IgD-negative memory B cell (primary cell): ENCODE measurements around the gene KLHL26. TPM values are rescaled to one million over a fixed set of nuclear protein-coding genes. Genes with fewer than 3 reads are reported as not detected.

Source experiments
- H3K27ac Mint-ChIP-seq, 3 donors: one replicate each; pipeline ENCODE4 v1.8.0; 2020 to 2022; ENCODE audit warnings: mild to moderate bottlenecking in 3 of 3, mixed read lengths in 3 of 3, moderate library complexity in 1 of 3
- H3K27me3 Mint-ChIP-seq: one replicate; pipeline ENCODE4 v1.8.0; 2021; ENCODE audit warnings: mixed read lengths
- H3K36me3 Mint-ChIP-seq: one replicate; pipeline ENCODE4 v1.8.0; 2020; ENCODE audit warnings: mild to moderate bottlenecking, mixed read lengths
- H3K4me1 Mint-ChIP-seq, 3 donors: one replicate each; pipeline ENCODE4 v1.8.0; 2020 to 2022; ENCODE audit warnings: mixed read lengths in 3 of 3, mild to moderate bottlenecking in 1 of 3
- H3K4me3 Mint-ChIP-seq, 4 donors: one replicate each; pipeline ENCODE4 v1.8.0; 2020 to 2022; ENCODE audit warnings: mild to moderate bottlenecking in 4 of 4, mixed read lengths in 4 of 4, moderate library complexity in 3 of 4
- H3K9me3 Mint-ChIP-seq, 3 donors: one replicate each; pipeline ENCODE4 v1.8.0; 2020 to 2021; ENCODE audit warnings: mixed read lengths in 3 of 3, mild to moderate bottlenecking in 1 of 3
- polyA plus RNA-seq: library from polyadenylated mRNA; unstranded; fragments of 300-500 nt; fragmentation: Illumina TruSeq; gene quantifications from one replicate; pipeline ENCODE4 v1.2.3, GENCODE V29; 2021

KLHL26 gene
- polyA plus RNA-seq, 1 donor from 2014 or later: 3.2 TPM

DNA sequence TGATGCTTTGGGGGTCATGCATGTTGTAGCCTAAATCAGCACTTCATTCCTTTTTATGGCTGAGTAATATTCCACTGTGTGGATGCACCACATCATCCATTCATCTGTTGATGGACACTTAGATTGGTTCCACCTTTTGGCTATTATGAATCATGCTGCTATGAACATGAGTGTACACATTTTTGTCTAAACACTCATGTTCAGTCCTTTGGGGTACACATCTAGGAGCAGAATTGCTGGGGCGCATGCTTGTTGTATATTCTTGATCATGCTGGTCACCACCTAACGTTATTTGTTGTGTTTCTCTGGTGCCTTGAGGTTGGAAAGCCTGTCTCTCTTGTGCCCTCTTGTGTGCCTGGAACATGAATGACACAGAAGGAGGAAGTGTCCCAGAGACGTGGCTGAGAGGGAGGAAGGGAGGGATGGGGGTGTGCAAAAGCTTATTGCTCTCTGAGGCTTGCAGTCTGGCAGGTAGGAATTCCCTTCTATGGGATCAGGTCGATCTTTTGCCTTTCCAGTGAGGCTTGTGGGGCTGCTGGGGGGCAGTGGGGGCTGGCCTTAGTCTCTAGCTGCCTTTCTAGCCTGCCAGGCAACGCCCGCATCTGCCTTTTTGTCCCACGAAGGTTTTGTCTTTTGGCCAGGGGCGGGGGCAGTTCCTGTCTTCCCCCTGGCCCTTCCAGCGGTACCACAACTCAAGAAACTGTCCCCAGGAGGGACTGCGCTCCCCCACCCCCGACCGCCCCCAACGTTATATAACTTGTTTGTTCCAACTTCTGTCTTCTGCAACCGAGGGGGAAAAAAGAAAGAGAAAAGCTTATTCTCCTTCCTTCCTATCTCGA, 7.6 kb downstream of the KLHL26 start:
- Mint-ChIP-seq H3K9me3 (no peaks in the 10 kb centered on the region), H3K4me3 (peak overlapping the region in 1 of 4 donors; percentile 13), H3K27me3 (no peaks in the 10 kb centered on the region), H3K27ac (peak overlapping the region in 1 of 3 donors; percentile 14), H3K36me3 (peaks cover 2% of the 10 kb centered on the region), H3K4me1 (peaks cover 5 to 16% (median 9%) of the 10 kb centered on the region in 3 donors)

DNA sequence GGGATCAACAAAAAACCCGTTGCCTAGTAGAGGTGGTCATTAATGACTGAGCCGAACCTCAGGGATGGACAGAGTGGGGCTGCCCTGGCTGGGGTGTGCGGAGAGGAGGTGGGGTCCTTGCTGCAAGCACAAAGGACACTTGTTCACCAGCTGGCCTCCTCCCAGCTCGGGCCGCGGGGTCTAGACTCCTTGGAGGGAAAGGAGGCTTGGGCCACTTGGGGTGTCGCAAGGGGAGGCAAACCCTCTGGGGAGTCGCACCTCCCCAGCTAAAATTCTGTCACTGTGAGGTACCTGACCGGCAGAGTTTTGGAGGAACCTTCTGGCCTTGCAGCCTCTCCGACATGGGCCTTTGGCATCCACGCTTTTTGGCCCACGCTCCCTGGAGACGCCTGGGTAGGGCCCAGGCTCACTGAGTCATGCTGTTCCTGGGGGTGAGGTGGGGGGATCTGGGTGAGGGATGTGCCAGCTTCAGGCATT, 8.2 kb downstream of the KLHL26 start:
- Mint-ChIP-seq H3K27me3 (no peaks in the 10 kb centered on the region), H3K9me3 (no peaks in the 10 kb centered on the region), H3K36me3 (peaks cover 2% of the 10 kb centered on the region), H3K27ac (peak overlapping the region in 1 of 3 donors; percentile 47), H3K4me3 (no peak overlapping the region), H3K4me1 (peaks cover 11 to 17% (median 12%) of the 10 kb centered on the region in 3 donors)

DNA sequence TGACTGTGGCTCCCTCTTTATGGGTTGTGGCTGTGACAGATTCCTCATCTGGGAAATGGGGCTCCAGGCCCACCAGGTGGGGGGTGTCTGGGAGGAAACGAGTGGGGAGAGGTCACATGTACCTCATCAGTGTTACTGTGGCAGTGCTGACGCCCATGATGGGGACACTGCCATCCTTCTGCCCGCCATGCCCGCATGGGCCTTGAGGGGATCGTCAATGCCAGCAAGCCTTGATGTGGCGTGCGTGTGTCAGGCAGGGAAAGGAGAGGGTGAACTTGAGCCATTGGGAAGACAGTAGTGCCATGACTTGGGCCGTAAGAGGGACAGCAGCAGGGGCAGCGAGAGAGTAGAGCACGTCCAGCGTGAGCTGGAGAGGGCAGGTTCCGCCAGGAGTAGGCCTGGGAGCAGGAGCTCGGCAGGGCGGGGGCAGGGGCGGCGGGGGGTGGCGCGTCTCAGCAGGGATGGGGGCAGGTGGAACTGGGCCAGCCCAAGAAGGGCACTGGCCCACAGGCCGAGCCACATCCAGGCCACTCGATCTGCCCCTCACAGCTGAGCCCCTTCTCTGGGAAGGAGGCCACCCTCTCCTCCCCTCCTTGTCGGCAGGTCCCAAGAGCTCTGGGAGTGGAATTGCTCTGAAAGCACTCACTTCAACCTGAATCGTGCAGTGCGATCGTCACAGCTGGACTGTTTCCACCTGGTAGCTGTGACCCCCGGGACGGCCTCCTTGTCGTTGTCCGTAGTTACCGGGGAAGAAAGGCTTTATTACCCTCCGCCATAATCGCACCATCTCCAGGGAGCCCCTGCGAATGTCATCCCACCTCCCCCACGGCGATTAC, 9.9 kb downstream of the KLHL26 start:
- Mint-ChIP-seq H3K4me1 (peaks cover 11 to 18% (median 13%) of the 10 kb centered on the region in 3 donors), H3K9me3 (no peaks in the 10 kb centered on the region), H3K4me3 (no peak overlapping the region), H3K27me3 (no peaks in the 10 kb centered on the region), H3K36me3 (peaks cover 2% of the 10 kb centered on the region), H3K27ac (no peak overlapping the region)

DNA sequence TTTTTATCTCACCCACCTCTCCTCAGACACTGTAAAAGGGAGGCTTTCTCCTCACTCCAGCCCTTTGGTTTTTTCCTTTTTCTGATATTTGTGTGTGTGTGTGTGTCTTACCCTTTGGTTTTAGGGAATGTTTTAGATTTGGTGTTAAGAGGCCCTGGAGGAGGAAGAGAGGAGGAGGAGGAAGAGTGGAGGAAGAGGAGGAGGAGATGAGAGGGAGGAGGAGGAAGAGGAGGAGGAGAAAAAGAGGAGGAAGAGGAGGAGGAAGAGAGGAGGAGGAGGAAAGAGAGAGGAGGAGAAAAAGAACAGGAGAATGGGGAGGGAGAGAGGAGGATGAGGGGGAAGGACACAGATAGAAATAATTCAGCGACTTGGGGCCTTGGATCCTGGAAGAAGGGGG, 10.5 kb downstream of the KLHL26 start:
- Mint-ChIP-seq H3K27me3 (no peaks in the 10 kb centered on the region), H3K27ac (no peak overlapping the region), H3K4me3 (no peak overlapping the region), H3K4me1 (peaks cover 11 to 18% (median 13%) of the 10 kb centered on the region in 3 donors), H3K9me3 (no peaks in the 10 kb centered on the region), H3K36me3 (peaks cover 2% of the 10 kb centered on the region)

DNA sequence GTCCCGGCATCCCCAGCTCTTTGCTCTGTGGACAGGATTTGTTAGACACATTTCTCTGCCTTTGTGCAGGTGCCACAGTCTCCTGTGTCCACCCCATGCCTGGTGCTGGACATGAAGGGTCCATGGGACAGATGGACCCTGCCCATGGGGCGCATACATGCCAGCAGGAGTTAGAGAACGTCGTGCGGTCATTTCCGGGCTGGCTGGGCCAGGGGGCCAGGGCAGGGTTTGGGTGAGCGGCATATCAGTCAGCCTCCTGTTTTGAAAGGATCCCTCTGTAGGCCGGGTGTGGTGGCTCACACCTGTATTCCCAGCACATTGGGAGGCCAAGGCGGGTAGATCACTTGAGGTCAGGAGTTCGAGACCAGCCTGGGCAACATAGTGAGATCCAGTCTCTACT, 11.0 kb downstream of the KLHL26 start:
- no peak overlapping the region for H3K4me3 Mint-ChIP-seq
- peaks cover 11 to 18% (median 13%) of the 10 kb centered on the region in 3 donors for H3K4me1 Mint-ChIP-seq
- H3K36me3 Mint-ChIP-seq: peaks cover 4% of the 10 kb centered on the region
- H3K27ac Mint-ChIP-seq: no peak overlapping the region
- H3K9me3 Mint-ChIP-seq: no peaks in the 10 kb centered on the region
- H3K27me3 Mint-ChIP-seq: no peaks in the 10 kb centered on the region

DNA sequence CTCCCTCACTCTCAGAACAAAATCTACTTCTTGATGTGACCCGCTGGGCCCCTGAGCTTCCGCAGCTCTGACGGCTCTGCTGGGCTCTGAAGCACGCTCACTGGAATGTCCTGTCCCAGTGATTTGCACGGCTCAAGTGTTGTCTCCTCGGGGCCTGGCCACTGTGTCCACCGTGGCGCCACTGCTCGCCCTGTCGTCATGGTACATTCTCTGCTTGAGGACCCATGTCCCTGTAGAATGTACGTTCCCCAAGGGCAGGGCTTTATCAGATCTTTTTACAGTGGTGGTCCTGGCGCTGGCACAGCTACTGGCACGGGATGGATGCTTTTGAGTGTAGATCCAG, 12.1 kb downstream of the KLHL26 start:
- Mint-ChIP-seq H3K9me3 (no peaks in the 10 kb centered on the region), H3K27me3 (no peaks in the 10 kb centered on the region), H3K36me3 (peaks cover 6% of the 10 kb centered on the region), H3K27ac (no peak overlapping the region), H3K4me3 (peak overlapping the region in 1 of 4 donors; percentile 39), H3K4me1 (peaks cover 9 to 18% (median 13%) of the 10 kb centered on the region in 3 donors)

DNA sequence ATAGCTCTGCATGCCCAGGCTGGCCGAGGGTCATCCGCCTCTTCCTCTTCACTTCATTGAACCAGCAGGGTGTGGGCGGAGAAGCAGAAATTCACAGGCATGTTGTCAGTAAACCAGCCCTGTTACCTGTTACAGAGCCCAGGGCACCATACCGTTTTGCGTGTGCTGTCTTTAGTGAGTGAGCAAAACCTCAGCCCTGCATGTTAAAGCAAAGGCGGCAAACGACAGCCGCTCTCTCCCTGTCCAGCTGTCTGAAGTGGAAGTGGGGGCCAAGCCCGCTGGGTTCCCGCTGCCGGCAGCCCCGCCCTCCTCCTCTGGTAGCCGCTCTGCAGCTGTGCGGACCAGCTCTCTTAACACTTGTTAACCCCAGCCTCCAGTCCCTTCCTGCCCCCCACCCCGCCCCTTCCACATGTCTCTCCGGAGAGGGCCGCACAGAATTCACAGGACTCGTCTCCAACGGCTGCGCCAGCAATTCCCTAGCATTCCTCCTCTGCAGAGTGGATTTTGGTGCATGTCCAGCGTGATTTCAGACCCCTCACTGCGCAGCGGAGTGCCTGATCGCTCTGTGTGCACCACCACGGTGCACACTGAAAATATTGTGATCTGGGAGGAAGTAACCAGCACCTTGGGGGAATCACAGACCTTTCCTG, 12.7 kb downstream of the KLHL26 start:
- Mint-ChIP-seq H3K4me1 (peaks cover 9 to 13% (median 13%) of the 10 kb centered on the region in 3 donors), H3K27ac (peak overlapping the region in 1 of 3 donors; percentile 68), H3K27me3 (no peaks in the 10 kb centered on the region), H3K36me3 (peaks cover 6% of the 10 kb centered on the region), H3K9me3 (no peaks in the 10 kb centered on the region), H3K4me3 (peak overlapping the region; percentile 67 to 87 (median 78))

DNA sequence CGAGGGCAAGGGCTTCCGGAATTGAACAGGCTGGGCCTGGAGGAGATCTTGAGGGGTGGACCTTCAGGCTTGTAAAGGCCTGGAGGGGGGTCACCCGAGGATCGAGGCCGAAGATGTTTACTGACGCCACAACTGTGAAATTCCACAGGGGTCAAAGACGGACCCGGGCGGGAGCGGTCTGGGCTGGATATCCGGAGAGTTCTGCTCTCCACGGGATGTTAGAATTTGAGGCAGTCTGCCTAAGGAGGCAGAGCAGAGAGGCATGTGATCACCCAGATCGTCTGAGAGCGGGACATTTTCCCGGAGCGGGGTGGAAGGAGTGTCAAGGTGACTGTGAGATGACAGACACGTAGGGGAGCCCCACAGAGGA, 13.2 kb downstream of the KLHL26 start:
- Mint-ChIP-seq H3K36me3 (peaks cover 6% of the 10 kb centered on the region), H3K4me1 (peaks cover 9 to 13% (median 12%) of the 10 kb centered on the region in 3 donors), H3K9me3 (no peaks in the 10 kb centered on the region), H3K4me3 (peak overlapping the region; percentile 67 to 87 (median 77)), H3K27ac (peak overlapping the region in 1 of 3 donors; percentile 68), H3K27me3 (no peaks in the 10 kb centered on the region)

DNA sequence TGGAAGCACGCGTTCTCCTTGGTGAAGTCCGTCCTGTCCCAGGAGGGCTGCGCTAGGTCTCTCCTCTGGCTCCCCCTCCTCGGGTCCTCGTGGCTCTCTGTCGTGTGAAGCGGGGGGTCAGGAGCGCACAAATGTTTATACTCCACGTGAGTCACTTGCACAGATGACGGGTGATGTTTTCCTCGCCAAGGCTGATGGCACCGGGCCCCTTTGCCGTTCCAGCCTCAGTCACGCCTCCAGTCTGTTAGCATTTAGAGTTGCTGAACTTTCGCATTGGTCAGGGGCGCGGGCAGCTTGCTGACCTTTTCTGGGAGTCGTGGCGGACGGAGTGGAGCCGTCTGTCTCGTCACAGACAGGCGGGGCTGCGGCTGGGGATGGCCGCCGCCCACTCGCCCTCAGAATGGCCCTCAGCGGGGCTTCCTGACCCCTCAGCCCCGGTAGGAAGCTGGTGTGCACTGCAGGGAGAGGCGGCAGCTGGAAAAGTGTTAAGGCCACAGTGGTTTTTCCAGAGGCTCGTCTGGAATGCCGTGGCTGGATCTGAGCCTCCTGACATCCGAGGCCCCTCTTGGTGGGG, 13.7 kb downstream of the KLHL26 start:
- Mint-ChIP-seq H3K27me3 (no peaks in the 10 kb centered on the region), H3K27ac (no peak overlapping the region), H3K36me3 (peaks cover 6% of the 10 kb centered on the region), H3K4me3 (no peak overlapping the region), H3K9me3 (no peaks in the 10 kb centered on the region), H3K4me1 (peaks cover 9 to 13% (median 12%) of the 10 kb centered on the region in 3 donors)

DNA sequence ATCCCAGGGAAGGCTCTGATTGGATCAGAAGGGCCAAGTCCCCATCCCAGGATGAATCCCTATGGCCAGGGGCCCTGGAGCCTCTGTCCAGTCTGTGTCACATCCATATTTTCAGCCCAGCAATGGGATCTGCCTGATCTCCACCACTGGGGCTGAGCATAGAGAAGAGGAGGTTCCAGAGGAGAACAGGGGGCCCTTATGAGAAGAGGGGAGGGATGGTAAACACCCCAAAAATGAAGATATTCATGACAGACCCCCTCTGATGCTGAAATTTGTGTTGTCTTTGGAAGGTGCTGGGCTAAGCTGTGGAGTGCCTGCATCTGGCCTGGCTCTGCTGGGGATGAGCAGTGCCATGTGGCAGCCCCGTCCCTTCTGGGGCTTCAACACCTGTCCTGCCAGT, 14.5 kb downstream of the KLHL26 start:
- H3K27me3 Mint-ChIP-seq: no peaks in the 10 kb centered on the region
- peaks cover 9 to 13% (median 12%) of the 10 kb centered on the region in 3 donors for H3K4me1 Mint-ChIP-seq
- H3K4me3 Mint-ChIP-seq: peak overlapping the region in 1 of 4 donors; percentile 23
- H3K9me3 Mint-ChIP-seq: no peaks in the 10 kb centered on the region
- peaks cover 6% of the 10 kb centered on the region for H3K36me3 Mint-ChIP-seq
- H3K27ac Mint-ChIP-seq: no peak overlapping the region

DNA sequence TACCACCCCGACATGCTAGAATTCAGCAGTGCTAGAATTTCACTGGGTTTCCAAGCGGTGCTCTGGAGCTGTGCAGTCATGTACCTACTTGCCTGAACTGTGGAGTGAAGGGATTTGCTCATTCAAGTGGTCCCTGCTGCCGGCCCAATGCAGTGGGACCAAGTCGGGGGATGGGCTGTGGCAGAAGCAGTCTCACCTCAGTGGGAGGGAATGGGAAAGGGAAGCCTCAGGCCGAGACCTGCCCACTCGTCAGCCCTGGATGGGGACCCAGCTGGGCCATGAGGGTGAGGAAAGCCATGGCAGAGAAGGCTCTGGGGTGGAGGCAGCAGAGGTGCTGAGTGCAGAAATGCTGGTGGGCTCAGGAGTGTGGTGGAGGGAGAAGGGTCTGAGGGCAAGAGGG, 14.9 kb downstream of the KLHL26 start:
- H3K4me3 Mint-ChIP-seq: peak overlapping the region in 1 of 4 donors; percentile 23
- peaks cover 6% of the 10 kb centered on the region for H3K36me3 Mint-ChIP-seq
- H3K27ac Mint-ChIP-seq: no peak overlapping the region
- H3K27me3 Mint-ChIP-seq: no peaks in the 10 kb centered on the region
- no peaks in the 10 kb centered on the region for H3K9me3 Mint-ChIP-seq
- H3K4me1 Mint-ChIP-seq: peaks cover 9 to 13% (median 12%) of the 10 kb centered on the region in 3 donors

DNA sequence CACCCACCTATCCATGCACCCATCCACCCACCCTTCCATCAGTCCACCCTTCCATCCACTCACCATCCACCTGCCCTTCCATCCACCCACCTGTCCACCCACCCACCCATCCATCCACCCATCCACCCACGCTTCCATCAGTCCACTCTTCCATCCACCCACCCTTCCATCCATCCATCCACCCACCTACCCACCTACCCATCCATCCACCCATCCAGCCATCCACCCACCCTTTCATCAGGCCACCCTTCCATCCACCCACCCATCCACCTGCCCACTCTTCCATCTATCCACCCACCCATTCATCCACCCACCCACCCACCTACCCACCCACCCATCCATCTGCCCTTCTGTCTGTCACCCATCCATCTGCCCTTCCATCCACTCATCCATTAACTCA, 17.0 kb downstream of the KLHL26 start:
- peaks cover 13 to 20% (median 18%) of the 10 kb centered on the region in 3 donors for H3K4me1 Mint-ChIP-seq
- H3K27ac Mint-ChIP-seq: no peak overlapping the region

DNA sequence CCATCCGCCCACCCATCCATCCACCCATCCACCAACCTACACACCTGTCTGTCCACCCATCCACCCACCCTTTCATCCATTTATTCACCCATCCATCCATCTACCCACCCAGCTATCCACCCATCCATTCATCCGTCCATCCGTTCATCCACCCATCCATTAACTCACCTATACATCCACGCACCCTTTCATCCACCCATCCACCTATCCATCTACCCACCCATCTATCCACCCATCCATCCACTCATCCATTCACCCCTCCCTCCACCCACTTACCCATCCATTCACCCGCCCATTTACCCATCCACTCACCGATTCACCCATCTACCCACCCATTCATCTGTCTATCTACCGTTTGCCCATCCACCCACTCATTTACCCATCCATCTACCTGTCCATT, 17.6 kb downstream of the KLHL26 start:
- Mint-ChIP-seq H3K9me3 (no peaks in the 10 kb centered on the region), H3K27ac (no peak overlapping the region), H3K36me3 (peaks cover 4% of the 10 kb centered on the region), H3K4me1 (peaks cover 13 to 23% (median 20%) of the 10 kb centered on the region in 3 donors), H3K27me3 (peaks cover 1% of the 10 kb centered on the region), H3K4me3 (no peak overlapping the region)

More for the DNA sequence above, 17.0 kb downstream of the KLHL26 start:
- Mint-ChIP-seq H3K36me3 (peaks cover 4% of the 10 kb centered on the region), H3K4me3 (no peak overlapping the region), H3K27me3 (peaks cover 1% of the 10 kb centered on the region), H3K9me3 (no peaks in the 10 kb centered on the region)

DNA sequence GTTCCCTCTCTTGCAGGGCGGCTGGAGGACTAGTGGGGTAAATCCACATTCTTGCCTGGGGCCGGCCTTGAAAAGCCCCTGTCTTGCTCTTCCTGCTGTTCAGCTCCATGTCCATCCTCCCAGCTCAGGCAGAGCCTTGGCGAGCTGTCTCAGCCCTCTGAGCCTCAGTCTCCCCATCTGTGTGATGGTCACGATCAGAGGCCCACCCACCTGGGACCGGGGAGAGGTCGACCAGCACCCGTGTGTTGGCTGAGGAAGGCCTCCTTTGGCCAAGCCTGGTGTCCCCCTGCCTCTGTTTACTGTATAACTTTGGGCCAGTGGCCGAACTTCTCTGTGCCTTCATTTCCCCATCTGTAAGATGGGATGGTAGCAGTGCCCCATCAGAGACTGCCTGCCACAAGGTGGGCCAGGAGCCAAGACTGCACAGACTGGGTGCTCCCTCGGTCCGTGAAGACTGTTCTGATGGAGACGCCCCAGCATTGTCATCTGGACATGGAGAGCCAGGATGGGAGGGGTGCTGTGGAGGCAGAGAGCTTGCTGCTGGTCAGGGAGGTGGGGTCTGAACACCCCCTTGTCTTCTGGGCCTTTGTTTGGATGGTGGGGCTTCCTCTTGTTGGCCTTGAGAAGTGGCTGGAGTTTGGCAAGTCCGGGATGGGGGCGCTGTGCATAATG, 18.5 kb downstream of the KLHL26 start:
- Mint-ChIP-seq H3K27me3 (peaks cover 1% of the 10 kb centered on the region), H3K4me3 (no peak overlapping the region), H3K36me3 (peaks cover 4% of the 10 kb centered on the region), H3K9me3 (no peaks in the 10 kb centered on the region), H3K27ac (no peak overlapping the region), H3K4me1 (peaks cover 6 to 21% (median 16%) of the 10 kb centered on the region in 3 donors)
